Parathyroid adenoma (tissue), 2 donors: ENCODE results near the gene PTGES3.
"Not testable (repeated sequence)": the region's sequence is repeated elsewhere in the genome, so short reads cannot be mapped to it uniquely, and the experiment has no call there.

Experiments used
- H2AFZ ChIP-seq: fragments of 300-600 bp; sonication (generic); one replicate; pipeline ENCODE4 v1.7.0; 2017; ENCODE audit warnings: antibody characterized with exemption, mild to moderate bottlenecking
- H3K27ac ChIP-seq: fragments of 300-600 bp; sonication (generic); one replicate; pipeline ENCODE4 v1.7.0; 2017
- H3K27me3 ChIP-seq: fragments of 300-600 bp; sonication (generic); one replicate; pipeline ENCODE4 v1.7.0; 2017; ENCODE audit warnings: low read length; ENCODE audit not compliant: control insufficient read depth, insufficient read depth
- H3K36me3 ChIP-seq: fragments of 300-600 bp; sonication (generic); one replicate; pipeline ENCODE4 v1.7.0; 2017; ENCODE audit warnings: low read length; ENCODE audit not compliant: control insufficient read depth, insufficient read depth
- H3K4me1 ChIP-seq: fragments of 300-600 bp; sonication (generic); one replicate; pipeline ENCODE4 v1.7.0; 2017; ENCODE audit warnings: control low read depth
- H3K4me2 ChIP-seq: fragments of 300-600 bp; sonication (generic); one replicate; pipeline ENCODE4 v1.7.0; 2017; ENCODE audit warnings: low read length
- H3K4me3 ChIP-seq: fragments of 300-600 bp; sonication (generic); one replicate; pipeline ENCODE4 v1.7.0; 2017; ENCODE audit warnings: low read depth, low read length
- H3K79me2 ChIP-seq: fragments of 300-600 bp; sonication (generic); one replicate; pipeline ENCODE4 v1.7.0; 2017; ENCODE audit warnings: control low read depth
- H3K9ac ChIP-seq: fragments of 300-600 bp; sonication (generic); one replicate; pipeline ENCODE4 v1.7.0; 2017; ENCODE audit warnings: mild to moderate bottlenecking
- H3K9me3 ChIP-seq: fragments of 300-600 bp; sonication (generic); one replicate; pipeline ENCODE4 v1.7.0; 2017; ENCODE audit warnings: low read length; ENCODE audit not compliant: control insufficient read depth
- TF ChIP-seq, protein P1 (sequence below): fragments of 300-600 bp; sonication (generic); IDR thresholded peaks from one replicate; pipeline ENCODE4 v1.7.0; 2017; ENCODE audit warnings: antibody characterized with exemption, mild to moderate bottlenecking
- donor health status: primary hyperparathyroidism.

Gene PTGES3

DNA sequence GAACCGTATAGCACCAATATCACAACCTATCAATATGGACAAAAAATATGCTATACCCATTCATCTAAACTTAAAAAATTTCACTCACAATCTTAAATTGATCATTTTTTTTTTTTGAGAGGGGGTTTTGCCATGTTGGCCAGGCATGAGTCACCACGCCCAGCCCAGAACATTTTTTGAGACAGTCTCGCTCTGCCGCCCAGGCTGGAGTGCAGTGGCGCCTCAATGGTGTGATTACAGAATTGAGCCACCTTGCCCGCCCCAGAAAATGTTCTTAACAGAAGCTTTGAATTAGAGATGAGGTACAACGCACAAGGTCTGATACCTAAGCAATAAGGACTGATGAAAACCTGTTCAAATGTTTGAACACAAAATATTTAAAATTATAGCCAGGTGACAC, 26.5 kb downstream of the PTGES3 start:
- TF ChIP-seq, protein P1, sequence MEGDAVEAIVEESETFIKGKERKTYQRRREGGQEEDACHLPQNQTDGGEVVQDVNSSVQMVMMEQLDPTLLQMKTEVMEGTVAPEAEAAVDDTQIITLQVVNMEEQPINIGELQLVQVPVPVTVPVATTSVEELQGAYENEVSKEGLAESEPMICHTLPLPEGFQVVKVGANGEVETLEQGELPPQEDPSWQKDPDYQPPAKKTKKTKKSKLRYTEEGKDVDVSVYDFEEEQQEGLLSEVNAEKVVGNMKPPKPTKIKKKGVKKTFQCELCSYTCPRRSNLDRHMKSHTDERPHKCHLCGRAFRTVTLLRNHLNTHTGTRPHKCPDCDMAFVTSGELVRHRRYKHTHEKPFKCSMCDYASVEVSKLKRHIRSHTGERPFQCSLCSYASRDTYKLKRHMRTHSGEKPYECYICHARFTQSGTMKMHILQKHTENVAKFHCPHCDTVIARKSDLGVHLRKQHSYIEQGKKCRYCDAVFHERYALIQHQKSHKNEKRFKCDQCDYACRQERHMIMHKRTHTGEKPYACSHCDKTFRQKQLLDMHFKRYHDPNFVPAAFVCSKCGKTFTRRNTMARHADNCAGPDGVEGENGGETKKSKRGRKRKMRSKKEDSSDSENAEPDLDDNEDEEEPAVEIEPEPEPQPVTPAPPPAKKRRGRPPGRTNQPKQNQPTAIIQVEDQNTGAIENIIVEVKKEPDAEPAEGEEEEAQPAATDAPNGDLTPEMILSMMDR = no peak
- H3K27me3 ChIP-seq = no peaks in the 10 kb centered on the region

DNA sequence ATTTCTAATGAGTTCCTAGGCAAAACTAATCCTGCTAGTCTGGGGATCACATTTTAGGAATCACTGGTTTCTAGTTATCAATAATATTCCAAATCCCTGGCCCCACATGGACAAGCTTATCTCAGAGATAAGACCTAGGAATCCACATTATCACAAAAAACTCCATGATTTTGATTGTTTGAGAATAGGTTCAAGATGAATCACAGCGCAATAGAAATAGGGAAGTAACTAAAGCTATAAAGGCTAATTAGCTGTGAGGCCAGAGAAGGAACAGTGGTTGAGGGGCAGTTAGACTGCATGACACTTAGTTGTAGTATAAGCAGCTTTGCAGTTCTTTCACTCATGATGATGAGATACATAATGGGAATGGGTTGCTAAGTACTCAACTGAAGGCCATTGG, 29.2 kb downstream of the PTGES3 start:
- Histone ChIP-seq H3K4me3 (no peak overlapping the region), H3K36me3 (no peaks in the 10 kb centered on the region), H3K27me3 (no peaks in the 10 kb centered on the region), H2AFZ (no peak overlapping the region), H3K4me1 (peaks cover 3% of the 10 kb centered on the region), H3K4me2 (no peak overlapping the region), H3K27ac (no peak overlapping the region), H3K9me3 (no peaks in the 10 kb centered on the region), H3K9ac (no peak overlapping the region), H3K79me2 (no peaks in the 10 kb centered on the region)
- TF ChIP-seq, protein P1 = no peak

More for the DNA sequence above, 26.5 kb downstream of the PTGES3 start:
- no peaks in the 10 kb centered on the region for H3K9me3 ChIP-seq
- H3K4me1 ChIP-seq = peaks cover 3% of the 10 kb centered on the region
- no peaks in the 10 kb centered on the region for H3K36me3 ChIP-seq
- H2AFZ ChIP-seq = no peak overlapping the region
- no peak overlapping the region for H3K4me2 ChIP-seq
- H3K79me2 ChIP-seq = no peaks in the 10 kb centered on the region
- no peak overlapping the region for H3K9ac ChIP-seq
- no peak overlapping the region for H3K27ac ChIP-seq
- H3K4me3 ChIP-seq = no peak overlapping the region

DNA sequence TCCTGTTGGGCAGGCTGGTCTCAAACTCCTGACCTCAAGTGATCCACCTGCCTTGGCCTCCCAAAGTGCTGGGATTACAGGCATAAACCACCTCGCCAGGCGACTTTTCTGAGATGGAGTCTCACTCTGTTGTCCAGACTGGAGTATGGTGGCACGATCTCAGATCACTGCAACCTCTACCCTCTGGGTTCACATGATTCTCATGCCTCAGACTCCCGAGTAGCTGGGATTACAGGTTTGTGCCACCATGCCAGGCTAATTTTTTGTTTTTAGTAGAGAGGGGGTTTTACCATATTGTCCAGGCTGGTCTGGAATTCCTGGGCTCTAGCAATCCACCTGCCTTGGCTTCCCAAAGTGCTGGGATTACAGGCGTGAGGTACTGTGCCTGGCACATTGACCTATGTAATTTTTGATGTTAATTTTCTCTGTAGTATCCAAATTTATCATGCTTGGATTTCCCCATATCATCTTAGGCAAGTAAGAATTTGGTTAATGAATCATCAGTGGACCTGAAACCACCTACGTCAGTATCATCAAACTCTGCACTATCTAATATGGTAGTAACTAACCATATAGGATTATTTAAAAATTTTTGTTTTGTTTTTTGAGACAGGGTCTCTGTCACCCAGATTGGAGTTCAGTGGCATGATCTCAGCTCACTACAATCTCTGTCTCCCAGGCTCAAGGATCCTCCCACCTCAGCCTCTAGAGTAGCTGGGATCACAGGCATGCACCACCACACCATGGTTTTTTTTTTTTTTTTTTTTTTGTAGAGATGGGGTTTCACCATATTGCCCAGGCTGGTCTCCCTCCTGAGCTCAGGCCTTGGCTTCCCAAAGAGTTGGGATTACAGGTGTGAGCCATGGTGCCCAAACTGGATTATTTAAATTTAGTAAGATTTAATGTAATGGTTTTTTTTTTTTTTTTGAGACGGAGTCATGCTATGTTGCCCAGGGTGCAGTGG, 30.4 kb downstream of the PTGES3 start:
- Histone ChIP-seq H3K4me2 (no peak overlapping the region), H3K9me3 (no peaks in the 10 kb centered on the region), H3K36me3 (no peaks in the 10 kb centered on the region), H3K4me1 (no peaks in the 10 kb centered on the region), H3K79me2 (no peaks in the 10 kb centered on the region), H3K27ac (no peak overlapping the region), H3K27me3 (no peaks in the 10 kb centered on the region), H3K9ac (no peak overlapping the region), H2AFZ (no peak overlapping the region), H3K4me3 (no peak overlapping the region)
- TF ChIP-seq, protein P1 = no peak

DNA sequence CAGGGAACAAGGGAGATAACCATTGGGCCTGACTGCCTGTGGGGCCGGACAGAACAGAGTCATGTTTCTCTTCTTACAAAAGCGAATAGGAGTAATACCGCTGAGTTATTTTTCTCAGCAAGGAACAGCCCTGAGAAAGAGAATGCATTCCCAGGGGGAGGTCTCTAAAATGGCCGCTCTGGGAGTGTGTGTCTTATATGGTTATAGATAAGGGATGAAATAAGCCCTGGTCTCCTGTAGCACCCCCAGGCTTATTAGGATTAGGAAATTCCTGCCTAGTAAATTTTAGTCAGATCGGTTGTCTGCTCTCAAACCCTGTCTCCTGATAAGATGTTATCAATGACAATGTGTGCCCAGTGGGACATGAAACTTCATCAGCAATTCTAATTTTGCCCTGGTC, 34.3 kb downstream of the PTGES3 start:
- not testable (repeated sequence) for H3K27ac ChIP-seq, H2AFZ ChIP-seq, H3K4me1 ChIP-seq, H3K9ac ChIP-seq, H3K4me3 ChIP-seq, H3K4me2 ChIP-seq, H3K9me3 ChIP-seq, H3K27me3 ChIP-seq, H3K79me2 ChIP-seq, H3K36me3 ChIP-seq

DNA sequence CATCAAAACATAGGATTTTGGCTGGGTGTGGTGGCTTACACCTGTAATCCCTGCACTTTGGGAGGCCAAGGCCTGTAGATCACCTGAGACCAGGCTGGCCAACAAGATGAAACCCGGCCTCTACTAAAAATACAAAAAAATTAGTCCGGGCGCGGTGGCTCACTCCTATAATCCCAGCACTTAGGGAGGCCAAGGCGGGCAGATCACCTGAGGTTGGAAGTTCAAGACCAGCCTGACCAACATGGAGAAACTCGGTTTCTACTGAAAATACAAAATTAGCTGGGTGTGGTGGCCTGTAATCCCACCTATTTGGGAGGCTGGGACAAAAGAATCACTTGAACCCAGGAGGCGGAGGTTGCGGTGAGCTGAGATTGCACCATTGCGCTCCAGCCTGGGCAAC, 40.1 kb downstream of the PTGES3 start:
- Histone ChIP-seq H3K4me1 (peaks cover 17% of the 10 kb centered on the region), H3K79me2 (peaks cover 26% of the 10 kb centered on the region)
- not testable (repeated sequence) for H3K4me3 ChIP-seq, H3K27ac ChIP-seq, H3K27me3 ChIP-seq, H3K9ac ChIP-seq, H3K4me2 ChIP-seq, H3K36me3 ChIP-seq, H3K9me3 ChIP-seq, H2AFZ ChIP-seq
